Stimulated activated CD8-positive, alpha-beta memory T cell treated with anti-CD3 and anti-CD28 coated beads, Interleukin-7, amount 100 ng/mL, for 4 hours (primary cell): ENCODE measurements around the gene ACTL7A.
"Not testable (repeated sequence)": the region's sequence is repeated elsewhere in the genome, so short reads cannot be mapped to it uniquely, and the experiment has no call there.

Source experiments
- DNase-seq, 2 donors: peaks; one replicate each; pipeline ENCODE4 v3.0.0-alpha.2; 2020; ENCODE audit warnings: low read depth in 2 of 2

The ACTL7A gene

DNA sequence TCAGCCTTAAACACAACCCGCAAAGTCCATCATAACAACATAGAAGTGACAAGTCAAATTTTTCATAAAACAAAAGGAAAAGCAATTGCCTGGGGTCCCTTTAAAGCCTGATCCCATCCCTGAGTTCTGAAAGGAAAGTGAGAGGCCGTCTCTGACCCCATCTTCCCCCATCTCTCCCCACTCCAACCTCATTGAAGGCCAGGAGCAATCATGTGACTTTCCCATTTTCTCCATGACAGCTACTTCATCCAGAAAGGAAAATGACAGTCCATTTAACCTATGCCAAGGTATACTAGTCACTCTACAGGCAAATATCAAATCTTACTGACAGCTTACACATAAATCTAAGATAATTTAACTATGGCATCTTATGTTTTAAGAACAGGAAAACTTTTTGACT lies 15.5 kb downstream of the ACTL7A start:
- DNase-seq: no peak

DNA sequence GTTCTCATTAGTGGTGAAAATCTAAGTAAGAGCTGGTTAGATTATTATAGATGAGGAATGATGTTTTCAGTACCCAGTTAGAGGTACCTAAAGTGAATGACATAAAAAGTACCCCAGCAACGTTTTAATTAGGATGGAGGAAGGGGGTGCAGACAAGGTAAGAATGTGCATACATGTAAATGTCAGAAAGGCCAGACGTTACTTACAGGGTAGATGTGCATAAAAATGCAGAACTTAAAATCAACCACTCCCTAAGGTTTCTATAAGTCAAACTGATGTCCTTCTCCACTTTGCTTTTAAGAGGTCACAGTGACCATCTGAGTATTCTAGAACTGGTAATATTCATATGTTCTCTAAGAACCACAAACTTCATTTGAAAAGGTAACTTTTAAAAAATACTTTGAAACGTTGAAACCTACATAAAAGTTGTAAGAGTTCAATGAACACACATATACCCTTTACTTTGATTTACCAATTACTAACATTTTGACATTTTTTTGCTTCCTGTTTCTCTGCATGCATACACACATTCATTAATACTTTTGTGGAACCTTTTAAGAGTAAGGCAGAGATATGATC lies 18.8 kb downstream of the ACTL7A start:
- DNase-seq: no peak

DNA sequence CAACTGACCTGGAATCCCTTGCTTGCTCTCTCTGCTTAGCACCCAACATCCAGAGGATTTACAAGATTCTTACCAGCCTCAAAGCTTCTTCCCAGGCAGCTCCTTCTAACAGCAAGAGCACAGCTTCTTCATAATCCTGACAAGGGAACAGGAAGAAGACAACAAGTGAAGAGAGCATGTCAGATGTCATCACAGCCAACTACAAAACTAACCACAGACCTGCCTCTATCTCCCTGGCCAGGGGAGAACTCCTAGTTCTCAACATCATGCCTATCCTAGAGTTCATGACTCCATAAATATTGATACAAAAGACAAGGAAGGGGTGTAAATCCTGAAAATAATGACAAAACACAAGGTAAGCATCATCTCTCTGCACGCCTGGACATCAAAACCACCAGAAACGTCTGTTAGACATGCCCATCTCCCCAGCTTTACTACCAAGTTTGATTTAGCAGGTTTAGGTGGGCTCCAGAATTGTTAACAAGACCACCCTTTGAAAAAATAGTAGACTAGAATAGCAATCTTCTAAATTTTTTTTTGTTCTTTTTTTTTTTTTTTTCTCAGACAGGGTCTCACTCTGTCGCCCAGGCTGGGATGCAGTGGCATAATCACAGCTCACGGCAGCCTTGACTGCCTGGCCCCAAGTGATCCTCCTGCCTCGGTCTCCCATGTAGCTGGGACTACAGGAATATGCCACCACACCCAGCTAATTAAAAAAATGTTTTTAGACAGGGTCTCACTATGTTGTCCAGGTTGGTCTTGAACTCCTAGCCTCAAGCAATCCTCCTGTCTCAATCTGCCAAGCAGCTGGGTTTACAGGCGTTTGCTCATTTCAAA lies 20.2 kb downstream of the ACTL7A start:
- DNase-seq: no peak

DNA sequence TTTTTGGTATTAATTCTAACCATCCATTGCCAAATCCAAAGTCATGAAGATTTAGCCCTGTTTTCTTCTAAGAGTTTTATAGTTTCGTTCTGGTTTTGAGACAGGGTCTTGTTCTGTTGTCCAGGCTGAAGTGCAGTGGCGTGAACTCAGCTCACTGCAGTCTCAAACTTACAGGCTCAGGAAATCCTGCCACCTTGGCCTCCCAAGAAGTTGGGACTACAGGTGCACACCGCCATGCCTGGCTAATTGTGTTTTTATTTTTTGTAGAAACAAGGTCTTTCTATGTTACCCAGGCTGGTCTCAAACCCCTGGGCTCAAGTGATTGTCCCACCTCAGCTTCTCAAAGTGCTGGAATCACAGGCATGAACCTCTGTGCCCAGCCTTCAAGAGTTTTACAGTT lies 21.0 kb downstream of the ACTL7A start:
- DNase-seq: no peak

DNA sequence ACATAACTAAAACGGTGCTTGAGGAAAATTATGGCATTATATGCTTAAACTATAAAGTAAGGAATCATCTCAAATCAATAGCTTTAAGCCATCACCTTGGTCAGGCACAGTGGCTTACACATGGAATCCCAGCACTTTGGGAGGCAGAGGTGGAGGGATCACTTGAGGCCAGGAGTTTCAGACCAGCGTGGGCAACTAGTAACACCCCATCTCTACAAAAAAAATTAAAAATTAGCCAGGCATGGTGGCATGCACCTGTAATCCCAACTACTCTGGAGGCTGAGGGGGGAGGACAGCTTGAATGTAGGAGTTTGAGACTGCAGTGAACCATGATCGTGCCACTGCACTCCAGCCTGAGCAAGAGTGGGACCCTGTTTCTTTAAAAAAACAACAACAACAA lies 22.6 kb downstream of the ACTL7A start:
- no peak for DNase-seq

DNA sequence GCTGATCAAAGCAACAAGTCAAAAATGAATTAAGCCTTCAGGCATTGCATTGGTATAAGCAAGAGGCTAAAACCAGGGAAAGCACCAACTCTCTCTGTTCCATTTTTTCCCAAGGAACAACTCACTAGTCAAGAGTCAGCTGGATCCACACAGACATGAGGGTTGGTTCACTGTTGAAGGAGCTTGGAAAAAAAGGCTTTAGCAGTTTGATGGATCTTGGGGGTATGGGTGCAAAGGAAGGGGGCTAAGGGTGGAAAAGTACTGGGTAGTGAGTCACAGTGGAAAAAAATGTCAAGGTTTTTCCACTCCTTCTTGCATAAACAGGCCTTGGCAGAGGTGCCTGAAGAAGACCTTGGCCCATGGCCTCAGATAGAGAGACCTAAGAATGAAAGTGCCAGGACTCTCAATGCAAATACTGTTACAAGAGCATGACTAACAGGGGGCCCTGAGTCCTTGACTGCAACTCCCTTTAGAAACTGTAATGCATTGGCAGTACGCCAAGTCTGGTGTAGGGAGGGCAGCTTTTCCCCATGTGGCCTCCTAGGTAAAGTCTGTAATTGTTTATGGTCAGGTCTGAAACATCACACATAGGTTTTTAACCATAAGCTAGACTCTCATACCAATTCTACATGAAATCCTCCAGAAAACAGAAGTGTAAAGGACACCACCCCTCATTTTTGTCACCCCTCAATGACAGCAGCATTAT lies 23.7 kb downstream of the ACTL7A start:
- DNase-seq: no peak

DNA sequence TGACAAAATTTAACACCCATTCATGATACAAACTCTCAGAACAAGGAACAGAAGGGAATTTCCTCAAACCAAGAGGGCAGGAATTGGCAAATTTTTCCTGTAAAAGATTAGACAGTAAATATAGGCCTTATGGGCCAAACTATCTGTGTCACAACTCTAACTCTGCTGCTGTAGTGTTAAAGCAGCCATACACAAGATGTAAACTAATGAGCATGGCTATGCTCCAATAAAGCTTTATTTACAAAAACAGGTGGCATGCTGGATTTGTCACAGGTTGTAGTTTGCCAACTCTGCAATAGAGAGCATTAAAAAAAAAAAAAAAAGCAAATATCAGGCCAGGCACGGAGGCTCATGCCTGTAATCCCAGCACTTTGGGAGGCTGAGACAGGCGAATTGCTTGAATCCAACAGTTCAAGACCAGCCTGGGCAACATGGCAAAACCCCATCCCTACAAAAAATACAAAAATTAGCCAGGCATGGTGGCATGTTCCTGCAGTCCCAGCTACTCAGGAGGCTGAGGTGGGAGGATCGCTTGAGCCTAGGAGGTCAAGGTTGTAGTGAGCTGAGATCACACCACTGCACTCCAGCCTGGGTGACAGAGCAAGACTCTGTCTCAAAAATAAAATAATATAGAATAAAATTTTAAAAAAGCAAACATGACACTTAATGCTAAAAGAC lies 24.7 kb downstream of the ACTL7A start:
- DNase-seq: not testable (repeated sequence)

DNA sequence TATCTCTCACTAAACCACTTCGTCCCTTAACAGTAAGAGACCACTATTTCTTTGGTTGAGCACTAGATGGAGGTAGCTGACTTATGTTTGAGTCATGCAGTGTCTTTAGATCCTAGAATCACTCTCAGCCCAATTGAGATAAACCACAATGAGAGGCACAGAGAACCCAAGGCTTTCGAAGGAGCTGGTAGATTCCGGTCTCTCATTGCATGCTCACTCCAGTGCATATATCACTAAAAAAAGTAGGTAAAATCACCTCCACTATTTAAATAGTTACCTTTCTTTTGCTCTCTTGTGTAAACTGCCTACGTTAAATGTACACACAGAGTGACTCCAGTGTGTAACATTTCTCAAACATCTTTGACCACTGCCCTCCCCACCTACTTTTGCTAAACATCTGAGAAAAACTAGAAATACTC lies 27.6 kb downstream of the ACTL7A start:
- no peak for DNase-seq

DNA sequence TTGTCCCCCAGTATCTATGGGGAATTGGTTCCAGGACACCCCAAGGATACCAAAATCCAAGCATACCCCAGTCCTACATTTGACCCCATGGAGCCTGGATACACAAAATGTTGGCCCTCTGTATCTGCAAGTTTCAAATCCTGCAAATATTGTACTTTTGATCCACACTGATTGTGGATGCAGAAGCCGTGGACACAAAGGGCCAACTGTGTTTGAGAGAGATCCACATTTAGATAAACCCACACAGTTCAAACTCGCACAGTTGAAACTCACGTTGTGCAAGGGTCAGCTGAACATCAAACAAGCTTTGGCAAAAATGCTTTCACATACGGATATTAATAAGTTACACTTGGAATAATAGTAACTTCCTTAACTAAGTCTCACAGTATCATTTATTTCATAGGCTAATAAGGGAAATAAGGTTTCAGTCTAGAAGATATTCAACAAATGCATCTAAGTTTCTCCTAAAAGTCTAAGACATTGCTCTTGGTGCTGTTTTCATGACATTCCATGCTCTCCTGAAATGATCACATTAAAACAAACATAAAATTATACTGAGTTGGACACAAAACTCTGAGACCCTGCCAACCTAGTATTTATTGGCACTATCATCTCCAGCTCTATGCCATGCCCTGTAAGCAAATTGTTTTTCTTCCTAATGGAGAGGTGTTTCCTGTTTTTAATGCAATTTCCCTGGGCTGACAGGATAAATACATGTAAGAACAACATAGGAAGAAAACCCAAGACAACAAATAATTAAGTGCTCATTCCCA lies 32.3 kb downstream of the ACTL7A start:
- no peak for DNase-seq

DNA sequence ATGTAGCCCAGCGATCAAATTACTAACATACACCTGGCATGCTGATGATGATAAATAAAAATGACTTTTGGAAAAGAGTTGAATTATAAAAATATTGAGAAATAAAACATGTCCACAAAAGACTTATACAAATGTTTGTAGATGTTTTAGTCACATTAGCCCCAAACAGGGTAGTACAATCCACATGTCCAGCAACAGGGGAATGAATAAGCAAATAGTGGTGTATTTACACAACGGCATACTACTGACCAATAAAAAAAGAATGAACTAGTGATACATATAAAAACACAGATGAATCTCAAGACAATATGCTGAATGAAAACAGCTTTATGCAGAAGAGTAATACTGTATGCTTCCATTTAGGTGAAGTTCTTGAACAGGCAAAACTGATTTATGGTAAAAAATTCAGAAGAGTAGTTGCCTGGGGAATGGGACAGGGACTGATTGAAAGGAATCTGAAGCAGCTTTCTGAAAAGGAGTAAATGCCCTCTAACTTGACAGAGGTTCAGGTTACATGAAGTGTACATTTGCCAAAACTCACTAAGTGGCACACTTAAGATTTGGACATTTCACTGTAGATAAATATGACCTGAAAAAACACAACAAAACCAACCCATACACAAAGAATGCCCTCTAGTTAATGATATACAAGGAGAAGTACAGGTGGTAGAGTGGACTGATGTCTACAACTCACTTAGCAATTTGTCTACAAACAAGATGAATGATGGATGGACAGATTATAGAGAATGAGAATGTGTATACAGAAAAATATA lies 35.4 kb downstream of the ACTL7A start:
- DNase-seq: no peak

DNA sequence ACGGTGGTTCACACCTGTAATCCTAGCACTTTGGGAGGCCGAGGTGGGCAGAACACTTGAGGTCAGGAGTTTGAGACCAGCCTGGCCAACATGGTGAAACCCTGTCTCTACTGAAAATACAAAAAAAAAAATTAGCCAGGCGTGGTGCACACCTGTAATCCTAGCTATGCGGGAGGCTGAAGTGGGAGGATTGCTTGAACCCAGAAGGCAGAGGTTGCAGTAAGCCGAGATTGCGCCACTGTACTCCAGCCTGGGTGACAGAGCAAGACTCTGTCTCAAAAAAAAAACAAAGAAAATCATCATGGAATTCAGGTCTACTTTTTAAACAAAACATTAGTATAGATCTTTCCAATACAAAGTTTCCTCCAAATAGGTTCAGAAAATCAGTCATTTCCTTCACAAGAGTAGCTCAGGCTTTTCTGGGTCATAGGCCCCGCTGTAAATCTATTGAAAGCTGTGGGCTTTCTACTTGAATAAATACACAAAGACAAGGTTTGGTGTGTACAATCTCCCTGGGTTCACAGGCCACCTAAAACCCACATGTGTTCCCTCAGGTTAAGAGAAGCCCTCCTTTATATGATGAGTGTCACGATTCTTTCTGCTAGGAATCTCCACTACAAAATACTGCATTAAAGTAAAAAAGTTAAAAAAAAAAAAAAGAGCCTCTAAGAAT lies 37.1 kb downstream of the ACTL7A start:
- DNase-seq: not testable (repeated sequence)

DNA sequence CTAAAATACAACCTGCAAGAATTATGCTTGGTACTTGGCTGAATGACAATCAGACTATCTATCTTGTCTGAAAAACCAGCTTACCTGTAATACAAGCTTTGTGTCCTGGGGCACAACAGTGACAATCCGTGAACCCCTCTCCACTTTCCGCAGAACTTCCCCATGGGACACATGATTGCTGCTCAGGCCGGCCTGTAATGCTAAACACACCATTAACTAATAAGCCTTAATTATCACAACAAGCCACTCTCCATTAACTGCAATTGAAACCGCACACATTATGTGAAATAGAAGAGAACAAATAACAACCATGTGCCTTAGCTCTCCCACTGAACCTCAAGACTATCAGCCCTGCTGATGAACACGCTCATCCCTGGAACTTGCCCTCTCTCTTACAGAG lies 38.1 kb downstream of the ACTL7A start:
- no peak for DNase-seq

DNA sequence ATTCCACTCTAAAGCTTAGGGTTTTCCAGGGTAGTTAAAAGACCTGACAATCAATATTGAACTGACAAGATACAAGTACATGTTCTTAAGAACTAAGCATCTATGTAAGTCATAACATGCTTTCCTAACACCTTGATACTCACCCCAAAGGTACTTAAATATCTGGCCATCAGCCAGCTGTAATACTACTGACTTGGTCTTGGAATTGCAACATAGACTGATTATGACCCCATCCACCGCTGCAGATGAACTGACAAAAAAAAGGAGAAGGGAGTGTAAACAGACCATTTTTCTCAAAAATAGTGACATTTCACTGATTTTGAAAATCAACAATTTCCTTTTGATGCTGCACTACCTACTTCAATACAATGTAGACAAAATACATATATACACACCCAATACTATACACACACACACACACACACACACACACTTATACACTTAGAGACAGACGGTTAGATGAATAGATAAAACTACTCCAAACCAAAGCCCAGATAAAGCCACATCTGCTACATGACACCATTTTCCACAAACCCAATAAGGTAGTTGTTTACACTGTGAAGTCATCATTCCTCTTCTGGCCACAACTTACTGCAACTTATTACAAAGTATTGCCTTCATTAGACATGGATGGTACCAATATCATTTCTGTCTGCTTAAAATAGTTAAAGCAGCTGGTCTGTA lies 41.5 kb downstream of the ACTL7A start:
- no peak for DNase-seq

DNA sequence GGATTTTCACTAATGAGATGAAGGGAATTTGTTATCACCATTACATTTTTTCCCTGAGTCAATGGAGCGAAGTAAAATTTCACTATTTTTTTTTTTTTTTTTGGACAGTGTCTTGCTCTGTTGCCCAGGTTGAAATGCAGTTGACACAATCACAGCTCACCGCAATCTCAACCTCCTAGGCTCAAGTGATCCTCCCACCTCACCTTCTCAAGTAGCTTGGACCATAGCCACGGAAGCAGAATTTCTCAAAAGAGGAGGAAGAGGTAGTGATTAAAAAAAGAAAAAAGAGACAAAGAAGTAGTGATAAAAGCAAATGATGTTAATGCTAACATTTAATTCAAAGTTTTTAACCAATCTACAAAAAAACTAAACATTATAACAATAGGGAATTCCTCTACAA lies 42.1 kb downstream of the ACTL7A start:
- no peak for DNase-seq

DNA sequence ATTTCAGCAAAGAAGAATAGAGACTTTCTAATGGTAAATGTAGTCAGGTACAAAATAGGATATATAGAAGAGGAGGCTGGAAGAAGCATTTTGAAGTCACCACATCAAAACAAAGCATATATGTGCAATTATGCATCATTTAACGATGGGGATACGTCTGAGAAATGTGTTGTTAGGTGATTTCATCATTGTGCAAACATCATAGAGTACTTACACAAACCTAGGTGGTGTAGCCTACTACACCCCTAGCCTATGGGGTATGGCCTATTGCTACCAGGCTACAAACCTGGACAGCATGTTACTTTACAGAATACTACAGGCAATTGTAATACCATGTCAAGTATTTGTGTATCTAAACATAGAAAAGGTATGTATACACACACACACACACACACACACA lies 43.4 kb downstream of the ACTL7A start:
- no peak for DNase-seq

DNA sequence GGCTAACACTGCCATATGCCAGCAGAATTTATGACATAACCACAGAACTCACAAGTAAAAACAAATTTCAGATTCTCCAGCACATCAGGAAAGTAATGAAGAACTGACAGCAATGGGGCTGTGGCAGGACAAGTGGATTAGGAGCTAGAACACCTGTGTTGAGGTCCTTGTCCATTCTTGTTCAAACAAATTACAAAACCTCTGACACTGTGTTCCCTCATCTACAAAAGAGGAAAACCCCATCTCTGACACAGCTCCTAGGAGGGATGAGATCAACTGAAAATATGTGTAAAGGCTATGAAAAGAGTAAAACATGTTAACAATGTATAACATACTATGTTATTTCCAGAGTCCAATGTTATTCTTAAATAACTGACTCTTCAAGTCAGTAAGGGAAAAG lies 48.3 kb downstream of the ACTL7A start:
- no peak for DNase-seq

DNA sequence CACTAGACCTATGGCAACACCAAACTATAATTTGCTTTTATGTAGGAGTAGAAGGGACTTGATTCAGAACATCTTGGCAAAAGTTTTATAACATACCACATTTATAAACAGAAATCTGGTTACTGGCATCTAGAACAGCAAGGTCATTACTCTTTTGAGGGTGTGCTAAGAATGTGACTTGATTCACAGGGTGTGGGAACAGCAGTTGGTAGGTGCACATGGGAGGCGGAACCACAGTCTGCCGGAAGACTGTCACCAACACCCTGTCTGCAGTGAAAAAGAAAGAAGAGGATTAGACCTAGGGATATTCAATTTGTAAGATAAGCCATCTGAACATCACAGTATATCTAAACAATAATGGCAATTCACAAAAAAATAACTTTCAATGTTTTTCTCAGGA lies 48.8 kb downstream of the ACTL7A start:
- no peak for DNase-seq

DNA sequence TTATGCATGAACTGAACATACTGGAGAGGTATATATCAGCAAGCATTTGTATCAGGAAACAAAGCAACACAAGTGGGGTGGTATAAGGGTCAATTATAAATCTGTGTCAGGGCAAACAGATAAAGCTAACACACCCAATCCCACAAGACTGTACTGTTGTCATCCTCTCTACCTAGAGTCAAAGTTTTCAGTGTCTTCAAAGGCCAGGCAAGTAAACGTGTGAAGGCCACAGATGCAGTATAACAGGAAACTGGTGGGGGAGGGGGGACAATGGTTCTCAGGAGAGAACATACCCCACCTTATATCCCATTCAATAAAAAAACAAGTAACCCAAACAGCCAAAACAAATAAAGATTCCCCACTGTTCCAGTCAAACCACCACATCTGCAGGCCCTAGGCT lies 49.8 kb downstream of the ACTL7A start:
- DNase-seq: no peak
